H9 (cell line): Measurements from ENCODE around the gene E2F7. TPM values are rescaled to one million over a fixed set of nuclear protein-coding genes. Genes with fewer than 3 reads are reported as not detected.

ENCODE experiments used
- DNase-seq: peaks from one replicate; pipeline ENCODE4 v3.0.0-alpha.2; 2017
- H2AFZ ChIP-seq: one replicate; pipeline ENCODE4 v1.6.1; 2013; ENCODE audit warnings: mild to moderate bottlenecking, low read length, control low read depth, moderate library complexity
- H2AK5ac ChIP-seq: 2 replicates; pipeline ENCODE4 v1.6.1; 2013; ENCODE audit warnings: low read length, control low read depth, mixed read lengths; ENCODE audit not compliant: insufficient read length
- H2BK120ac ChIP-seq: one replicate; pipeline ENCODE4 v1.6.1; 2013; ENCODE audit warnings: low read depth, mild to moderate bottlenecking, low read length, control low read depth, inconsistent platforms; ENCODE audit not compliant: poor library complexity, severe bottlenecking
- H2BK12ac ChIP-seq: 2 replicates; pipeline ENCODE4 v1.6.1; 2013; ENCODE audit warnings: low read length, control low read depth, mixed read lengths, low read depth; ENCODE audit not compliant: insufficient read length
- H2BK15ac ChIP-seq: 2 replicates; pipeline ENCODE4 v1.6.1; 2013; ENCODE audit warnings: low read depth, low read length, control low read depth
- H2BK20ac ChIP-seq: one replicate; pipeline ENCODE4 v1.6.1; 2013; ENCODE audit warnings: low read depth, mild to moderate bottlenecking, low read length, control low read depth, inconsistent platforms; ENCODE audit not compliant: poor library complexity, severe bottlenecking
- H2BK5ac ChIP-seq: 2 replicates; pipeline ENCODE4 v1.6.1; 2013; ENCODE audit warnings: low read length, control low read depth, mixed read lengths; ENCODE audit not compliant: insufficient read length
- H3K14ac ChIP-seq: 2 replicates; pipeline ENCODE4 v1.6.1; 2013; ENCODE audit warnings: low read length, control low read depth; ENCODE audit not compliant: insufficient read depth
- H3K18ac ChIP-seq: 2 replicates; pipeline ENCODE4 v1.6.1; 2013; ENCODE audit warnings: low read depth, mild to moderate bottlenecking, mixed read lengths, low read length, control low read depth; ENCODE audit not compliant: insufficient read length
- H3K23ac ChIP-seq: 2 replicates; pipeline ENCODE4 v1.6.1; 2013; ENCODE audit warnings: low read length, control low read depth, mixed read lengths, low read depth; ENCODE audit not compliant: insufficient read length
- H3K23me2 ChIP-seq: 2 replicates; pipeline ENCODE4 v1.6.1; 2013; ENCODE audit warnings: low read depth, mild to moderate bottlenecking, mixed read lengths, low read length, control low read depth; ENCODE audit not compliant: insufficient read length, poor library complexity, severe bottlenecking
- H3K27ac ChIP-seq: 2 replicates; pipeline ENCODE4 v1.5.1; 2013; ENCODE audit warnings: low read length, control low read depth, mixed read lengths, low read depth; ENCODE audit not compliant: insufficient read length
- H3K27me3 ChIP-seq: 2 replicates; pipeline ENCODE4 v1.6.1; 2013; ENCODE audit warnings: low read length, control low read depth, inconsistent platforms; ENCODE audit not compliant: insufficient read depth
- H3K4ac ChIP-seq: 2 replicates; pipeline ENCODE4 v1.6.1; 2013; ENCODE audit warnings: low read depth, mild to moderate bottlenecking, control low read depth, inconsistent platforms, low read length, moderate library complexity
- H3K4me1 ChIP-seq: 2 replicates; pipeline ENCODE4 v1.6.1; 2013; ENCODE audit warnings: low read length, control low read depth, inconsistent platforms; ENCODE audit not compliant: insufficient read depth
- H3K4me2 ChIP-seq: 2 replicates; pipeline ENCODE4 v1.6.1; 2013; ENCODE audit warnings: low read length, control low read depth, mixed read lengths; ENCODE audit not compliant: insufficient read length, insufficient read depth
- H3K56ac ChIP-seq: 2 replicates; pipeline ENCODE4 v1.6.1; 2013; ENCODE audit warnings: low read depth, mild to moderate bottlenecking, mixed read lengths, low read length, control low read depth; ENCODE audit not compliant: insufficient read length
- H3K79me1 ChIP-seq: 2 replicates; pipeline ENCODE4 v1.6.1; 2013; ENCODE audit warnings: low read depth, mild to moderate bottlenecking, moderate library complexity, low read length, control low read depth, inconsistent platforms; ENCODE audit not compliant: insufficient read depth, poor library complexity, severe bottlenecking
- H3K79me2 ChIP-seq: 2 replicates; pipeline ENCODE4 v1.6.1; 2013; ENCODE audit warnings: low read length, control low read depth, inconsistent platforms; ENCODE audit not compliant: insufficient read depth
- H3K9ac ChIP-seq: 2 replicates; pipeline ENCODE4 v1.6.1; 2013; ENCODE audit warnings: low read length, control low read depth, mixed read lengths; ENCODE audit not compliant: insufficient read length; ENCODE audit errors: extremely low read depth
- H3K9me3 ChIP-seq: one replicate; pipeline ENCODE4 v1.6.1; 2013; ENCODE audit warnings: low read depth, low read length, inconsistent platforms; ENCODE audit not compliant: control insufficient read depth
- H3T11ph ChIP-seq: one replicate; pipeline ENCODE4 v1.6.1; 2013; ENCODE audit warnings: mild to moderate bottlenecking, low read length, control low read depth, inconsistent platforms
- H4K20me1 ChIP-seq: one replicate; pipeline ENCODE4 v1.6.1; 2013; ENCODE audit not compliant: control insufficient read depth, insufficient read length, insufficient read depth
- H4K5ac ChIP-seq: 2 replicates; pipeline ENCODE4 v1.6.1; 2013; ENCODE audit warnings: low read depth, mild to moderate bottlenecking, mixed read lengths, low read length, control low read depth; ENCODE audit not compliant: insufficient read length
- H4K8ac ChIP-seq: replicated peaks from 2 replicates; pipeline ENCODE4 v1.6.1; 2013; ENCODE audit warnings: low read length, control low read depth, mixed read lengths, low read depth; ENCODE audit not compliant: insufficient read length
- H4K91ac ChIP-seq: 2 replicates; pipeline ENCODE4 v1.6.1; 2013; ENCODE audit warnings: low read depth, mild to moderate bottlenecking, moderate library complexity, mixed read lengths, low read length, control low read depth; ENCODE audit not compliant: insufficient read length
- H3K27ac Mint-ChIP-seq, 3 experiments: 2 replicates in 2 of 3; 3 replicates in 1 of 3; pipeline ENCODE4 v1.8.0; 2020 to 2021; ENCODE audit warnings: mixed read lengths in 3 of 3, mild to moderate bottlenecking in 1 of 3, moderate library complexity in 1 of 3
- H3K27me3 Mint-ChIP-seq: 2 replicates; pipeline ENCODE4 v1.8.0; 2021; ENCODE audit warnings: low read depth, mild to moderate bottlenecking, moderate library complexity, mixed read lengths
- H3K36me3 Mint-ChIP-seq, 3 experiments: 2 replicates in 2 of 3; 3 replicates in 1 of 3; pipeline ENCODE4 v1.8.0; 2020 to 2021; ENCODE audit warnings: low read depth in 3 of 3, mixed read lengths in 3 of 3; ENCODE audit not compliant: insufficient read depth in 1 of 3
- H3K4me1 Mint-ChIP-seq, 2 experiments: 2 replicates each; pipeline ENCODE4 v1.8.0; 2020; ENCODE audit warnings: mixed read lengths in 2 of 2
- H3K4me3 Mint-ChIP-seq, 2 experiments: 2 replicates in 1 of 2; 3 replicates in 1 of 2; pipeline ENCODE4 v1.8.0; 2020 to 2021; ENCODE audit warnings: mild to moderate bottlenecking in 2 of 2, mixed read lengths in 2 of 2, moderate library complexity in 1 of 2
- H3K9me3 Mint-ChIP-seq, 2 experiments: 2 replicates in 1 of 2; 3 replicates in 1 of 2; pipeline ENCODE4 v1.8.0; 2020; ENCODE audit warnings: mild to moderate bottlenecking in 2 of 2, mixed read lengths in 2 of 2, moderate library complexity in 1 of 2
- WGBS: extraction: QIAGEN DNeasy Blood & Tissue Kit; methylation state at CpG from one replicate; pipeline ENCODE4 v1.1.7; 2013; ENCODE audit warnings: missing lambda C conversion rate, low lambda C conversion rate, mixed read lengths; ENCODE audit not compliant: insufficient read length; ENCODE audit errors: extremely low coverage; 5-methylcytosine and 5-hydroxymethylcytosine counted together
- total RNA-seq: library from RNA; stranded (reverse); gene quantifications from 2 replicates; pipeline ENCODE4 v1.2.1, GENCODE V29; 2021
- TF ChIP-seq, protein P1 (sequence below): fragments of 200-600 bp; sonication (generic); conservative IDR thresholded peaks from 3 replicates; pipeline ENCODE4 v1.8.0; 2021; ENCODE audit warnings: antibody characterized with exemption, mild to moderate bottlenecking

E2F7 gene
- total RNA-seq, 1 experiment from 2014 or later, result 24.5 TPM

DNA sequence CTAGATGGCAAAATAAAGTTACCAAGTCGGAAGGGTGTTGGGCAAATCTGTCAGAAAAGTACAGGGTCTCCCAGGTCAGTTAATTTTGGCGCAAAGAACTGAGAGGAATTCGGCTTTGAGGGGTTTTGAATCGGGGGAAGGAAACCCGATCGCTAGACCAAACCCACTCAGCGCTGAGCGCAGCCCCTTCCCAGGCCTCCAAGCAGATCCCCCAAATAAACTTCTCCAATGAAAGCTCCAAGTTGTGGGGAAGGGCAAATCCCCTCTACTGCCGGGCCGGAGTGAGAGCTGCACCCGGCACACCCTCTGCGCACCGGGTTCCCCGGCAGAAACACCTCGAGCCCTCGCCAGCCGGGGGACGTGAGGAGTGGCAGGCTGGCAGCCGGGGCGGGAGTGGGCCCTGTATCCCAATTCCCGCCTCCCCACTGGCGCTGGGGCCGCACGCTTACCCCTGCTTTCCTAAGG, 441 bp downstream of the E2F7 start:
- peak overlapping the region; percentile 92 for H3K18ac ChIP-seq
- no peak overlapping the region for H4K5ac ChIP-seq
- H2BK120ac ChIP-seq, result no peak overlapping the region
- no peaks in the 10 kb centered on the region; the same call in 1 of the 2 replicates for H3K79me2 ChIP-seq
- peaks cover 20 to 38% (median 36%) of the 10 kb centered on the region in 3 experiments; a peak in 6 of 7 replicates for H3K36me3 Mint-ChIP-seq
- no peaks in the 10 kb centered on the region for H3K27me3 Mint-ChIP-seq
- H4K20me1 ChIP-seq, result no peaks in the 10 kb centered on the region
- H3K79me1 ChIP-seq, result peaks cover 2% of the 10 kb centered on the region
- no peak overlapping the region for H2BK12ac ChIP-seq
- H3K27me3 ChIP-seq, result no peaks in the 10 kb centered on the region
- peak overlapping the region; percentile 85 for H3K9ac ChIP-seq
- H4K91ac ChIP-seq, result no peak overlapping the region
- peaks cover 24 to 33% of the 10 kb centered on the region in 2 experiments for H3K4me1 Mint-ChIP-seq
- no peaks in the 10 kb centered on the region for H3K9me3 ChIP-seq
- H2AK5ac ChIP-seq, result no peak overlapping the region
- TF ChIP-seq, protein P1, sequence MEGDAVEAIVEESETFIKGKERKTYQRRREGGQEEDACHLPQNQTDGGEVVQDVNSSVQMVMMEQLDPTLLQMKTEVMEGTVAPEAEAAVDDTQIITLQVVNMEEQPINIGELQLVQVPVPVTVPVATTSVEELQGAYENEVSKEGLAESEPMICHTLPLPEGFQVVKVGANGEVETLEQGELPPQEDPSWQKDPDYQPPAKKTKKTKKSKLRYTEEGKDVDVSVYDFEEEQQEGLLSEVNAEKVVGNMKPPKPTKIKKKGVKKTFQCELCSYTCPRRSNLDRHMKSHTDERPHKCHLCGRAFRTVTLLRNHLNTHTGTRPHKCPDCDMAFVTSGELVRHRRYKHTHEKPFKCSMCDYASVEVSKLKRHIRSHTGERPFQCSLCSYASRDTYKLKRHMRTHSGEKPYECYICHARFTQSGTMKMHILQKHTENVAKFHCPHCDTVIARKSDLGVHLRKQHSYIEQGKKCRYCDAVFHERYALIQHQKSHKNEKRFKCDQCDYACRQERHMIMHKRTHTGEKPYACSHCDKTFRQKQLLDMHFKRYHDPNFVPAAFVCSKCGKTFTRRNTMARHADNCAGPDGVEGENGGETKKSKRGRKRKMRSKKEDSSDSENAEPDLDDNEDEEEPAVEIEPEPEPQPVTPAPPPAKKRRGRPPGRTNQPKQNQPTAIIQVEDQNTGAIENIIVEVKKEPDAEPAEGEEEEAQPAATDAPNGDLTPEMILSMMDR, result no peak
- no peaks in the 10 kb centered on the region for H3K9me3 Mint-ChIP-seq
- H3T11ph ChIP-seq, result no peak overlapping the region
- 0 out of 2 replicates have a peak overlapping the region, but pooled peaks have one; percentile 2 for H2BK15ac ChIP-seq
- peak overlapping the region; percentile 92 for H3K14ac ChIP-seq
- no peak overlapping the region for H3K56ac ChIP-seq
- H3K27ac Mint-ChIP-seq, result peak overlapping the region; percentile 0 to 72 (median 62); a peak in 6 of 7 replicates
- no peak overlapping the region for H2BK5ac ChIP-seq
- no peak overlapping the region for H3K4ac ChIP-seq
- H2BK20ac ChIP-seq, result no peak overlapping the region
- H3K4me3 Mint-ChIP-seq, result peak overlapping the region; percentile 77 to 86
- no peak for DNase-seq
- no peak overlapping the region for H3K23ac ChIP-seq
- no peak overlapping the region for H2AFZ ChIP-seq
- no CpG with 5 or more reads among the region's 24 CpGs for WGBS
- no peaks in the 10 kb centered on the region; the same call in 1 of the 2 replicates for H3K4me1 ChIP-seq
- peak overlapping the region; percentile 88 for H3K4me2 ChIP-seq
- H3K27ac ChIP-seq, result peak overlapping the region; percentile 16
- H4K8ac ChIP-seq, result no peak overlapping the region
- H3K23me2 ChIP-seq, result peaks cover 5% of the 10 kb centered on the region
